D721Med (cell line): ENCODE data around the gene KICS2.

Experiments used
- DNase-seq: peaks from one replicate; pipeline ENCODE4 v3.0.0; 2011; ENCODE audit warnings: low spot score; ENCODE audit not compliant: insufficient read length
- FAIRE-seq: peaks from 2 replicates; lab custom pipeline; 2011; peaks lifted over from hg19 to GRCh38; lab: Jason Lieb, UNC
- TF ChIP-seq, protein P1 (sequence below): IDR thresholded peaks from 2 replicates; pipeline ENCODE4 v1.5.1; 2012; ENCODE audit warnings: mild to moderate bottlenecking, control low read depth; ENCODE audit not compliant: insufficient read depth; ENCODE audit errors: missing control alignments

KICS2 gene

DNA sequence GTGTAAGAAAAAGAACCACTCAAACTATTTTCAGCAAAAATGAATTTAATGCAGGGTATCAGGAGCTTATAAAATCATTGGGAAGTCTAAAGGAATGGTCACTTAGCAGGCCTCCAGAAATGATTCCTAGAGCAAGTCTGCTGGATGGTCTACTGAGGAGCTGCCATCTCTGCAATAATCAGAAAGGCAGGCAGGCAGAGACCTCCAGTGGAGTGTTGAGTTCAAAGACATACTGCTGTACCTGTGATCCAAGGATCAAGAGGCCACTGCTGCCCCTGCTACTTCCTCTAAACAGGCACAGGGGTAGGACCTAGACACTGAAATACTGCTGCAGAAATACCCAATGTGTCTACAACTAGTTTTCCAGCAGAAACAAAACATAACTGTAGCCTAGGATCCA lies 14.5 kb upstream of the KICS2 start:
- FAIRE-seq = no peak
- TF ChIP-seq, protein P1, sequence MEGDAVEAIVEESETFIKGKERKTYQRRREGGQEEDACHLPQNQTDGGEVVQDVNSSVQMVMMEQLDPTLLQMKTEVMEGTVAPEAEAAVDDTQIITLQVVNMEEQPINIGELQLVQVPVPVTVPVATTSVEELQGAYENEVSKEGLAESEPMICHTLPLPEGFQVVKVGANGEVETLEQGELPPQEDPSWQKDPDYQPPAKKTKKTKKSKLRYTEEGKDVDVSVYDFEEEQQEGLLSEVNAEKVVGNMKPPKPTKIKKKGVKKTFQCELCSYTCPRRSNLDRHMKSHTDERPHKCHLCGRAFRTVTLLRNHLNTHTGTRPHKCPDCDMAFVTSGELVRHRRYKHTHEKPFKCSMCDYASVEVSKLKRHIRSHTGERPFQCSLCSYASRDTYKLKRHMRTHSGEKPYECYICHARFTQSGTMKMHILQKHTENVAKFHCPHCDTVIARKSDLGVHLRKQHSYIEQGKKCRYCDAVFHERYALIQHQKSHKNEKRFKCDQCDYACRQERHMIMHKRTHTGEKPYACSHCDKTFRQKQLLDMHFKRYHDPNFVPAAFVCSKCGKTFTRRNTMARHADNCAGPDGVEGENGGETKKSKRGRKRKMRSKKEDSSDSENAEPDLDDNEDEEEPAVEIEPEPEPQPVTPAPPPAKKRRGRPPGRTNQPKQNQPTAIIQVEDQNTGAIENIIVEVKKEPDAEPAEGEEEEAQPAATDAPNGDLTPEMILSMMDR = no peak
- DNase-seq = no peak

DNA sequence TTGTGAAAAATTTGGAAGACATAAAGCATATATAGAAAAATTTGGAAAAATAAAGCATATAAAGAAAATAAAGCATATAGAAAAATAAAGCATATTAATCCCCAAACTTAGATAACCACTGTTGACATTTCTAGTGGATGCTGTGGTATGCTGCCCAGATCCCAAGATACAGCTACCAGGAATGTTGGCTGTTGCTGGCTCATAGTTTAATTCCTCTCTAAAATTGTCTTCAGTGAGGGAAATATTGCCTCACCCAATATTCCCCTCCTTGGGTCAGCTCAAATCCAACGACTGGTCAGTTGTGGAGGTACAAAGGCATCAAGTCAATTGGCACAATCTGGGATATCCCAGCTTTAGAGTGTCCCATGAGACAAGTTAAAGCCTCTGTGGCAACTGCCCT lies 10.1 kb upstream of the KICS2 start:
- no peak for FAIRE-seq
- no peak for DNase-seq
- TF ChIP-seq, protein P1 = no peak

DNA sequence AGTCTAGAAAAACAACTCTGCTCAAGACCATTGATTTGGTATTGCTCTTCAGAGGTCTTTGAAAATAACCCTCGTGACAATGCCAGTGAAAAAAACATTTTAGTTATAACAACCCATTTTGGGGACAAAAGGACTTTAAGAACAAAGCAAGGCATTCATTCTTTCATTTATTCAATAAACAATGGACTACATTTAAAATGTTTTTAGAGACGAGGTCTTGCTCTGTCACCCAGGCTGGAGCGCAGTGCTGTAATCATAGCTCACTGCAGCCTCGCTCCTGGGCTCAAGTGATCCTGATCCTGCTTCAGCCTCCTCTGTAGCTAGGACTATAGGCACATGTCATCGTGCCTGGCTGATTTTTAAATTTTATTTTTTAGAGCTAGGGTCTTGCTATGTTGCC lies 7.7 kb upstream of the KICS2 start:
- TF ChIP-seq, protein P1 = no peak
- no peak for DNase-seq
- no peak for FAIRE-seq

DNA sequence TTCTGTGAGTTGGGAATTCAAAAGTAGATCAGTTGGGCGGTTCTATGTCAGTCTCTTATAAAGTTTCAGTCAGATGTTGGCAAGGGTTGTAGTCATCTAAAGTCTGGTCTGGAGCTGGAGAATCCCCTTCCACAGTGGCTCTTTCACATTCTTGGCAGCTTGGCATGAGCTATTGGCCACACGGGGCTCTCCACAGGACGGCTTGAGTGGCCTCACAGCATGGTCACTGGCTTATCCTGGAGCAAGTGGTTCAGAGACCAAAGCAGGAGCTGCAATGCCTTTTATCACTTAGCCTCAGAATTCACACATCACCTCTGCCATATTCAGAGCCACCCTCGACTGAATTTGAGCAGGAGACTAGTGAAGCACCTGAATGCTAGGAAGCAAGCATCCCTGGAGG lies 7.1 kb upstream of the KICS2 start:
- TF ChIP-seq, protein P1 = no peak
- no peak for DNase-seq
- no peak for FAIRE-seq

DNA sequence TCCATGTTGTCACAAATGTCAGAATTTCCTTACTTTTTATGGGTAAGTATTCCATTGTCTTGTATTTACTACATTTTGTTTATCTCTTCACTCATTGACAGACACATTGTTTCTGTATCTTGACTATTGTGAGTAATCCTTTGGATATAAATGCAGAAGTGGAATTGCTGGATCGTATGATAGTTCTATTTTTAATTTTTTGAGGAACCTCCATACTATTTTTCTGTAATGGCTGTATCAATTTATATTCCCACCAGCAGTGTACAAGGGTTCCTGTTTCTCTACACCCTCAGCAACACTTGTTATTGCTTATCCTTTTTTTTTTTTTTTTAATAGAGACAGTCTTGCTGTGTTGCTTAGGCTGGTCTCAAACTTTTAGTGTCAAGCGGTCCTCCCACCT lies 3.5 kb upstream of the KICS2 start:
- no peak for DNase-seq
- FAIRE-seq = no peak
- TF ChIP-seq, protein P1 = no peak

DNA sequence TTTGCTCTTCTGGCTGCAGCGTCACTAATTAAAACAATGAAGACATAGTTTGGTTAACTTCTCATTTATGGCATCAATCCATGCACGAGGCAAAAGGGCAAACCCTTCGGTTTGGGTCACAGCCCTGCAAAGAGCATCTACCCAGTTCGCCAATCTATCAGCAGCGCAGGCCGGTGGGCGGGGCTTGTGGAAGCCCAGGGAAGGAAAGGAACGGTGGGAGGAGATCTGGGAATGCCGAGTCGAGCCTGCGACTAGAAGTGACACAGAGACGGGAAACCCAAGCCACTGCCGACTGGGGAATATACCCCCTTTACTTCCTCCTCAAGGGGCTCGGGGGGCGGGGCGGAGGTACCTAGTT lies 466 bp downstream of the KICS2 start:
- DNase-seq = no peak
- TF ChIP-seq, protein P1 = no peak
- FAIRE-seq = no peak

DNA sequence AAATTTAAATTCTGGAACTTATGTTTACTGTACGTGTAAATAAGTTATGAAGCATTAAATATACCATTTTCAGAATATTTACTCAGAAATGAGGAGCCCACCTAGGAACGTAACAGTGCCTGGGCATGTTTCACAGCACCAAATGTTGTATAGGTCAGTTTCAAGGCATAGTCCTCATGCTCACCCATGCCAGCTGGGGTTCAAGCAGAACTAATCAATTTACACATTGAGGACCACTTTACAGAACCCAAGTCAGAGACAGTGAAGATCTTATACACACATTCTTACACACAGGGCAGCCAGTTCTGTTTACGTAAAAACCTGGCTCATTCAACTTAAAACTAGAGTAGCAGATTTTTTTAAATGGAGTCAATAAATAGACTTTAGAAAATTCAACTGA lies 2.0 kb downstream of the KICS2 start:
- no peak for FAIRE-seq
- TF ChIP-seq, protein P1 = no peak
- no peak for DNase-seq
